D721Med (cell line): ENCODE data around the gene MAP4K4.

Experiments
- DNase-seq: peaks from one replicate; pipeline ENCODE4 v3.0.0; 2011; ENCODE audit warnings: low spot score; ENCODE audit not compliant: insufficient read length
- FAIRE-seq: peaks from 2 replicates; lab custom pipeline; 2011; peaks lifted over from hg19 to GRCh38; lab: Jason Lieb, UNC
- TF ChIP-seq, protein P1 (sequence below): IDR thresholded peaks from 2 replicates; pipeline ENCODE4 v1.5.1; 2012; ENCODE audit warnings: mild to moderate bottlenecking, control low read depth; ENCODE audit not compliant: insufficient read depth; ENCODE audit errors: missing control alignments

The MAP4K4 gene

DNA sequence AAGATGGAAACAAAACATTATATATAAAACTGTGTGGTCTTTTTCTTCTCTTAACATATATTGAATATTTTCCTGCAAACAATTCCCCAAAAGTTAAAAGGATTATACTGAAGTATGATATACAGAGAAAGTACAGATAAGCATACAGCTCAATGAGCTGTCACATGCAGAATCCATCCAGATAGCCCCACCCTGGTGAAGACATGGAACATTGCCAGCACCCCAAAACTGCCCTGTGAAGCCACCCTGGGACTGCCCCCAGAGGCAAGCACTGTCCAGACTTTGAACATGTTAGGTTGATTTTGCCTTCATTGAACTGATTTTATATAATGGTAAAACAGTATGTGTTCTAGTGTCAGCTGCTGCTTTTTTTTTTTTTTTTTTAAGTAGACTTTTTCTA, 182.0 kb downstream of the MAP4K4 start:
- TF ChIP-seq, protein P1, sequence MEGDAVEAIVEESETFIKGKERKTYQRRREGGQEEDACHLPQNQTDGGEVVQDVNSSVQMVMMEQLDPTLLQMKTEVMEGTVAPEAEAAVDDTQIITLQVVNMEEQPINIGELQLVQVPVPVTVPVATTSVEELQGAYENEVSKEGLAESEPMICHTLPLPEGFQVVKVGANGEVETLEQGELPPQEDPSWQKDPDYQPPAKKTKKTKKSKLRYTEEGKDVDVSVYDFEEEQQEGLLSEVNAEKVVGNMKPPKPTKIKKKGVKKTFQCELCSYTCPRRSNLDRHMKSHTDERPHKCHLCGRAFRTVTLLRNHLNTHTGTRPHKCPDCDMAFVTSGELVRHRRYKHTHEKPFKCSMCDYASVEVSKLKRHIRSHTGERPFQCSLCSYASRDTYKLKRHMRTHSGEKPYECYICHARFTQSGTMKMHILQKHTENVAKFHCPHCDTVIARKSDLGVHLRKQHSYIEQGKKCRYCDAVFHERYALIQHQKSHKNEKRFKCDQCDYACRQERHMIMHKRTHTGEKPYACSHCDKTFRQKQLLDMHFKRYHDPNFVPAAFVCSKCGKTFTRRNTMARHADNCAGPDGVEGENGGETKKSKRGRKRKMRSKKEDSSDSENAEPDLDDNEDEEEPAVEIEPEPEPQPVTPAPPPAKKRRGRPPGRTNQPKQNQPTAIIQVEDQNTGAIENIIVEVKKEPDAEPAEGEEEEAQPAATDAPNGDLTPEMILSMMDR = no peak
- DNase-seq (no peak), FAIRE-seq (no peak)

DNA sequence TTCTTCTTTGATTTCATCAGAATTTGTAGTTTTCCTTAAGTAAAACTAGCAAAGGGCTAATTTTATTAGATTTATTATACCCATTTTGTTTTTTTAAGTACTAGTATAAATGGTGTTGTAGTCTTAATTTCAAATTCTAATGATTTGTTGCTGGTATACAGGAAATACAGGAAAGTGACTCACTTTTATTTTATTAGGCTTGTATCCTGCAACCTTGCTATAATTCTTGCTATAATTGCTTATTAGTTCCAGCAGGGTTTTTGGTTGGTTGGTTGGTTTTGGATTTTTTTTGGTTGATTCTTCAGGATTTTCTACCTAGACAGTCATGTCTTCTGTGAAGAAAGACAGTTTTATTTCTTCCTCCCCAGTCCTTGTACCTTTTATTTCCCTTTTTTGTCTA, 183.6 kb downstream of the MAP4K4 start:
- TF ChIP-seq, protein P1 = no peak
- DNase-seq (no peak), FAIRE-seq (no peak)

DNA sequence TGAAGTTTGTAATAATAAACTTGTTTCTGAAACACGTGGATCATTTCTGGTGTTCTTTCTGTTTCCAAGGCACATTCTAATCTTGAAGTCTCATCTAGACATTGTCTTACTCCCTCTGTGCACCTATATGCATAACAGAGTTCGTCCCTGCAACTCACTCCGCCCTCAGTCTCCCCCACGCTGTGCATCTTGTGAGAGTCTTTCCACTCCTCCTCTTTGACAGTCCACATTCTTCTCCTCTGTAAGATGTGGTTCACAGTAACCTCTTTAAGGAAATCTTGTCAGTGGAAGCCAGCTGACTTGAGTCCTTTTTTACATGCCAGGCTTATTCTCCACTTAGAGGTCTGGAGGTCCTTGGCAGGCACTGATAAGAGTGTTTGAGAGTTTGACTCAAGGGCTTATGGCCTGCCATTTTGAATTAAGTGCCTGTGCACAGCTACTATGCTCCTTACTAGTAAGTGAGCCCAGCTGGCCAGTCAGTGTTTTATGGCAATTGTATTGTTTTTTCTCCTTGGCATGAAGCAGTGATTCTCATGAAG, 185.3 kb downstream of the MAP4K4 start:
- TF ChIP-seq, protein P1 = no peak
- DNase-seq (no peak), FAIRE-seq (no peak)

DNA sequence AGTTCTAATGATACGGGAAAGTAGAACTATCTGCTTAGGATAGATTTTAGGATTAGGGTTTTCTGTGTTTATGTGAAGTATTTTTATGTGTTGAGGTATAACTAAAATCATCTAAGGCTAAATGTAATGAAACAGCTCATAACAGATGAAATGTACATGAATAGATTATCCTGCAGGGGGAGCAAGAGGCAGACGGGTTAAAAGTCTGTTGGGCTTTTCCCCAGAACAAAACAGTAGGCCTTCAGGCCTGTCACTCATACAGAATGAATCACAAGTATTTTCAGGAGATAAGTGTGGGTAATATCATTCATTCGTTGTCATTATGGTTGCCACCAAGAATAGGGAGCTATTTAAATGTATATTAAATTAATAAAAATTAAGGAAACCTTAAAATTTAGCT, 186.4 kb downstream of the MAP4K4 start:
- DNase-seq (no peak), FAIRE-seq (peak; percentile 69)
- TF ChIP-seq, protein P1 = peak; percentile 51

DNA sequence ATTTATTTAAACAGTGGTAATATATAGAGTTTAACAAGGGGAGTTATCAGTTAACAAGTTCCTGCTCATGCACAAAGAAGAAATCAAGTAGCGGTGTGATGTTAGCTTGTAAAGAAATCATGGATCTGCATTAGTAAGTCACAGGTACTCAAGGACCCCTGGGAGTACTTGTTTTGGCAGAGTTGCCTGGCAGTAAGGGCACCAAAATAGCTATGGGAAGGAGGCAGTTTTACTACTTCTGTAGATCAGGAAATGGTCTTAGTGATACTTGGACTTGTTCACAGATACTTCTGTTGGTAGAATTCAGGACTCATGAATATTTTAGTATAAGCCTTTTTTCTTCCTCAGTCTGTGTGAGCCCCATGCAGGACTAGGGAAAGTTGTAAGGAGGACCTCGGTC, 186.9 kb downstream of the MAP4K4 start:
- DNase-seq (no peak), FAIRE-seq (no peak)
- TF ChIP-seq, protein P1 = no peak

DNA sequence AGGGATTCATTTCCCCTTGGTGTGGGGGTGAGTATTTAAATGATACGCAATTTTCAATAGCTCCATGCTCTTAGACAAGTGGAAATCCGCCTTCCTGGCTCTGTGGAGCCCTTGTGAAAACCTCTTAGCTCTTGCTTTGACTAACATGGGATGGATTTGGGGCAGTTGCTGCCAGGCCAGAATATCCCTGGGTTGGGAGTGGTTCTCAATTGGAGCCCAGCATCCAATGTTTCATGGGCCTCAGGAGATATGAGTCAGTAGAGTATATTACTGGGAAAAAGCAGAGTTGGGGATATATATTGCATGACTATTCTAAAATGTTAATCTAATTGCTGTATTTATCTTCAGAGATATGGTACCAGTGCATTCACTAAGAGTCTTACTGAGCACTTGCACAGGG, 189.8 kb downstream of the MAP4K4 start:
- no peak for DNase-seq
- TF ChIP-seq, protein P1 = no peak
- no peak for FAIRE-seq

DNA sequence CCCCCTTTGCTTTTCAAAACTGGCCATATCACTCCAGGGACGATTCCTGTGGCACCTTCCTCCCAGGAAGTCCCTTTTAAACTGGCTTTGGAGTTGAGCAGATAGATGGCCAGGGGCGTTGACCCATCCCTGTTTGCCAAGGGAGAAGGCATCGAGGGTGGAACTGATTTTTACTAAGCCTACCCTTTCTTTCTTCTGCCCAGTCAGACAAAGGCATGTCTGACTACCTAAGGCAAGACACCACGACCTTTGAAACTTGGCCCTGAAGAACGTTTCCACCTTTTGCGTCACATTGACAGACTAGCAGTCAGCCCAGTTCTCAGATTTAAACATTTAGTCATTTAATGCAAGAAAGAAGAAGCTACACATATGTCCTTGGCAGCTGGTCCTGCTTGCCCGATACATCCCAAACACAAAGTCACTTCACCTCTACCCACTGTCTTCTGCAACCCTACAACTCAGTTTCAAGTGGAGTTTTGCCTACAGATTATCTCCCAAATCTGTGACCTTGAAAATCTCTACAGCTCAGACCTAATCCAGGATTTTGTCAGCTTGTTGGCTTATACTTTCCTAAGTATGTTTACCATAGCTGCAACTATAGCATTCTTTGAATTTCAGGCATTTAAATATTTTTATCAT, 192.1 kb downstream of the MAP4K4 start:
- DNase-seq (no peak), FAIRE-seq (peak; percentile 70)
- TF ChIP-seq, protein P1 = no peak
